Measurements from ENCODE around the gene APOBEC3A. TPM values are rescaled to one million over a fixed set of nuclear protein-coding genes. Genes with fewer than 3 reads are reported as not detected.
"Not testable (repeated sequence)": the region's sequence is repeated elsewhere in the genome, so short reads cannot be mapped to it uniquely, and the experiment has no call there.

The APOBEC3A gene
- total RNA-seq, 1 donor, result not detected

DNA sequence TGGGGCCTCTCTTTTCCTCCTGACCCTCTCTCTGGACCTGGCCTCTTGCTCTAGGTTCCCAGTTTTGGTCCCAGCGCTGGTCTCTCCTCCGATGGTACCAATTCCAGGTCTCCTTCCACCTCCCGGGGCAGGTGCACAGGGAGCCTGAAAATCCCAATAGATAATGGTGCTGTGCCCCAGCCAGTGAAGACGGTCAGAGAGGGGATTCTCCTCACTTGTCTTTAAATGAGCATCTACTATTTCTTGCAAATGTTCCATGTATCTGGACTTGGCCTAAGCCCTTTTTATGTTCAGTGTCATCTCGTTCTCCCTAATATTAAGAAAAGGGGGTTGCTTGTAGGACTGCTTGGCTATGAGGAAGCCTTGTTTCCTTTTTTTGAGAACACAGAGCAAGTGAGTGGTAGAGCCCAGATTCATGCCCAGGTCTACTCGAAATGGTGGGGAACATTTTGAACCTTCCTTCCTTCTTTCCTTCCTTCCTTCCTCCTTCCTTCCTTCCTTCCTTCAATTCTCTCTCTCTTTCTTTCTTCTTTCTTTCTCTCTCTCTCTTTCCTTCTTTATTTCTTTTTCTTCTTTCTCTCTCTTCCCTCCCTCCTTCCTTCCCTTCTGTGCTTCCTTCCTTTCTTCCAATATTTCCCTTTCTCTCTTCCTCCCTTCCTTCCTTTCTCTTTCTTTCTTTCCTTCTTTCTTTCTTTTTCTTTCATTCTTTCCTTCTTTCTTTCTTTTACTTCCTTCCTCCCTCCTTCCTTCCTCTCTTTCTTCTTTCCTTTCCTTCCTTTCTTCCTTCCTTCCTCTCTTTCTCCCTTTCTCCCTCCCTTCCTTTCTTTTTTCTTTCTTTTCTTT lies 620 bp downstream of the APOBEC3A start:
- TF ChIP-seq, protein P1, sequence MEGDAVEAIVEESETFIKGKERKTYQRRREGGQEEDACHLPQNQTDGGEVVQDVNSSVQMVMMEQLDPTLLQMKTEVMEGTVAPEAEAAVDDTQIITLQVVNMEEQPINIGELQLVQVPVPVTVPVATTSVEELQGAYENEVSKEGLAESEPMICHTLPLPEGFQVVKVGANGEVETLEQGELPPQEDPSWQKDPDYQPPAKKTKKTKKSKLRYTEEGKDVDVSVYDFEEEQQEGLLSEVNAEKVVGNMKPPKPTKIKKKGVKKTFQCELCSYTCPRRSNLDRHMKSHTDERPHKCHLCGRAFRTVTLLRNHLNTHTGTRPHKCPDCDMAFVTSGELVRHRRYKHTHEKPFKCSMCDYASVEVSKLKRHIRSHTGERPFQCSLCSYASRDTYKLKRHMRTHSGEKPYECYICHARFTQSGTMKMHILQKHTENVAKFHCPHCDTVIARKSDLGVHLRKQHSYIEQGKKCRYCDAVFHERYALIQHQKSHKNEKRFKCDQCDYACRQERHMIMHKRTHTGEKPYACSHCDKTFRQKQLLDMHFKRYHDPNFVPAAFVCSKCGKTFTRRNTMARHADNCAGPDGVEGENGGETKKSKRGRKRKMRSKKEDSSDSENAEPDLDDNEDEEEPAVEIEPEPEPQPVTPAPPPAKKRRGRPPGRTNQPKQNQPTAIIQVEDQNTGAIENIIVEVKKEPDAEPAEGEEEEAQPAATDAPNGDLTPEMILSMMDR (IDR thresholded peaks at IDR 0.05; ENCODE audit: insufficient read depth, low read depth, low read length), result no peak
- H3K4me3 ChIP-seq (ENCODE audit: low read depth, low read length), result no peak overlapping the region
- DNase-seq (ENCODE audit: low read depth), result no peak

DNA sequence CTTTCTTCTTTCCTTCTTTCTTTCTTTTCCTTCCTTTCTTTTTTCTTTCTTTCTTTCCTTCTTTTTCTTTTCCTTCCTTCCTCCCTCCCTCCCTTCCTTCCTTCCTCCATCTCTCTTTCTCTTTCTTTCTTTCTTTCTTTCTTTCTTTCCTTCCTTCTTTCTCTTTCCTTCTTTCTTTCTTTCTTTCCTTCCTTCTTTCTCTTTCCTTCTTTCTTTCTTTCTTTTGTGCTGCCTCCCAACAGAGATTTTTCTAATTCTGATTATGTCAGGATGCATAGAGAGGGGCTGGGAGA lies 1.2 kb downstream of the APOBEC3A start:
- H3K4me3 ChIP-seq (ENCODE audit: low read depth, low read length); DNase-seq (ENCODE audit: low read depth): not testable (repeated sequence)

DNA sequence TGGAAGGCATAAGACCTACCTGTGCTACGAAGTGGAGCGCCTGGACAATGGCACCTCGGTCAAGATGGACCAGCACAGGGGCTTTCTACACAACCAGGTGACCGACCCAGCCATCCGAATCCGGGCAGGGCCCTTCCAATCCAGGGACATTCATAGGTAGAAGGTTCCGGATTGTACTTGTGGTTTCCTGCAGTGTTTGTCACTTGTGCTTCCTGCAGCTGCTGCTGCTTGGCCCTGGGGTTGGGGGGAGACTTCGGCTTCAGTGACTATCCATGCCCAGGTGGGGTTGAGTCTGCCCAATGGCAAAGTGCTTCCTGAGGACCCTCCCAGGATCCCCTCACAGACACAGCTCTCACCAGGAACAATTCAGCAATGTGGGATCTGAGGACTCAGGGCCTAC lies 2.2 kb downstream of the APOBEC3A start:
- H3K4me3 ChIP-seq (ENCODE audit: low read depth, low read length), result no peak overlapping the region
- TF ChIP-seq, protein P1 (IDR thresholded peaks at IDR 0.05; ENCODE audit: insufficient read depth, low read depth, low read length), result no peak
- no peak for DNase-seq (ENCODE audit: low read depth)

DNA sequence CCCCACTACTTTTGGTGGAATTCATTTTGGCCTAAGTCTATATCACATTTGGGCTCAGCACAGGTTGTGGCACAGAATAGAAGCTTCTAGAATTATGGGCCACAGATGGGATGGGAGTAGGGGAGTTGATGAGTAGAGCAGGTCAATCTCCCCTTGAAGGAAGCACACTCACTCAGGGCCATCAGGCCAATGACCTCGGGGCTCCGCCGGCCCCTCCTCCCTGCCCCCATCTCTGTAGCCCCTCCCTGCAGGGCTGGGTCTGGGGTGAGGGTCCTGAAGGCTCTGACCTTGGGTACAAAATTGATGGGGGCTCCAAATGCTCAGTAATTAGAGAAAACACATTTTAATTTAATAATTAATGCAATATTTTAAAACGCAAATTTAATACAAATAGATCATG lies 3.3 kb downstream of the APOBEC3A start:
- DNase-seq (ENCODE audit: low read depth); H3K4me3 ChIP-seq (ENCODE audit: low read depth, low read length): not testable (repeated sequence)

DNA sequence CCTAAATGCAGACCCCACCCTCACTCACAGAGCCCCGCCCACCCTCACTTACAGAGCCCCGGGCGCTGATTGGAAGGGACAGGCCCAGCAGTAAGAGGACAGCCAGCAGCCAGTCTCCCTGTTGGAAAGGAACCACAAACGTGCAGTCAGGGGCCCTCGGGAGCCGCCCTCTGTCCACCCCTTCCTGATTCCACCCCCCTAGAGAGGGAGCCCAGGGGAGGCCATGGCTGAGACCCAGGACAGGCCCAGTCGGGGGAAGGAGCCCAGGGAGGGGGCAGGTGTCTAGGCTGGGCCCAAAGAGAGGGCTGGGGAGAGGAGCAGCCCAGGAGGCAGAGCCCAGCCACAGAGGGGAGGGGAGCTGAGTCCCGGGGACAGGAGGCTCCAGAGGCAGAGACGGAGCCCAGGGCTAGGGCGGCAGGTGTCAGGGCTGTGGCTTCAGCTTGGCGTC lies 5.9 kb downstream of the APOBEC3A start:
- H3K4me3 ChIP-seq (ENCODE audit: low read depth, low read length); DNase-seq (ENCODE audit: low read depth): not testable (repeated sequence)

DNA sequence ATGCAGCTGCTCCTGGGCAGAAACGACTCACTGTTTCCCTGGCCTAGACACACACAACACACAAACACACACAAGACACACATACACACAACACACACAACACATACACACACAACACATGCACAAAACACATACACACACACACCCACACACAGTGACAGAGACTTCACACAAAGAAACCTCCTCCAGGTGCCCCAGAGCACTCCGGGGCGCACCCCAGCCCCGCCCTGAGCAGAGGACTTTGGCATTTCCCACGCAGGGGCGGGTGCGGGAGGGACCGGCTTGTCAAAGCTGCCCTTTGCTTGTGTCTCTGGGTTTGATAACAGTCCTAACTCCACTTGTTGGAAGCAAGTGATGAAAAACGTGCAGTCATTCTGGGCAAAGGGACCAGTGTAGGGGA lies 6.5 kb downstream of the APOBEC3A start:
- H3K4me3 ChIP-seq (ENCODE audit: low read depth, low read length), result no peak overlapping the region
- TF ChIP-seq, protein P1 (IDR thresholded peaks at IDR 0.05; ENCODE audit: insufficient read depth, low read depth, low read length), result no peak
- DNase-seq (ENCODE audit: low read depth), result no peak

DNA sequence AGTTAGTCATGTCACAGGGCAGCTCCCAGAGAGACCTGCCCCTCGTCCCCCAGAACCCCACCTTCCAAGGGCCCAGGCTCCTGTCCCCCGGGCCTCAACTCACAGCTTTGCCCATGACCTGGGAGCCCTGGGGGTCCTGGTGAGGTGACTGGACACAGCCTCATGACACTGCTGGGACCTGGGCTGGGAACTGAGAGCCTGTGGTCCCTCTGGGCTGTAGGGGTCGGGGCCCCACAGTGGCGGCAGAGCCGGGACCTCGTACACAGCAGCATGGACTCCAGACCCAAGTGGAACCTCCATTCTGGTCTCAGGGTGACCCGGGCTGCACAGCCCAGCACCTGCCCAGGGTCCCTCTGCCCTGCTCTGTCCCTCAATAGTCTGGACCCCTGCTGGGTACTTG lies 6.9 kb downstream of the APOBEC3A start:
- TF ChIP-seq, protein P1 (IDR thresholded peaks at IDR 0.05; ENCODE audit: insufficient read depth, low read depth, low read length), result no peak
- H3K4me3 ChIP-seq (ENCODE audit: low read depth, low read length), result no peak overlapping the region
- DNase-seq (ENCODE audit: low read depth), result no peak

DNA sequence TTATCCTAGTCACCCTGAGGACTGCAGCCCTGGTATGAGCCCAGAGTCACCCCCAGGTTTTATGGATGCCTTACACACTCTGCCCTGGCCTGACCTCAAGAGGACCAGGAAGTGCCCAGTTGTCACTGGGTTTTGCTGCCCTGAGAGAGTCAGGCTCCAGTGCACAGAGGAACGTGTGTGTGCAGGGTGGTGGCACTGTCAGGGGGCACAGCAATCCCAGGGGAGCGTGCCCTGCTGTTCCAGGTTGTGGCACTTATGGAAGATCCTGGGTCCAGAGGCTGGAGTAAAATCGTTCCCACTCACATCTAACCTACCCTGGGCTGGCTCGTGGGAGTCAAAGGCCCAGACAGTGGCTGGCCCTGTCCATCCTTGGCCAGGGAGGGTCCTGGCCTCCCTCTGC lies 7.6 kb downstream of the APOBEC3A start:
- TF ChIP-seq, protein P1 (IDR thresholded peaks at IDR 0.05; ENCODE audit: insufficient read depth, low read depth, low read length), result no peak
- no peak for DNase-seq (ENCODE audit: low read depth)
- no peak overlapping the region for H3K4me3 ChIP-seq (ENCODE audit: low read depth, low read length)

All from fibroblast of villous mesenchyme (primary cell).